ENCODE results near the gene CHST9.

Gene CHST9

DNA sequence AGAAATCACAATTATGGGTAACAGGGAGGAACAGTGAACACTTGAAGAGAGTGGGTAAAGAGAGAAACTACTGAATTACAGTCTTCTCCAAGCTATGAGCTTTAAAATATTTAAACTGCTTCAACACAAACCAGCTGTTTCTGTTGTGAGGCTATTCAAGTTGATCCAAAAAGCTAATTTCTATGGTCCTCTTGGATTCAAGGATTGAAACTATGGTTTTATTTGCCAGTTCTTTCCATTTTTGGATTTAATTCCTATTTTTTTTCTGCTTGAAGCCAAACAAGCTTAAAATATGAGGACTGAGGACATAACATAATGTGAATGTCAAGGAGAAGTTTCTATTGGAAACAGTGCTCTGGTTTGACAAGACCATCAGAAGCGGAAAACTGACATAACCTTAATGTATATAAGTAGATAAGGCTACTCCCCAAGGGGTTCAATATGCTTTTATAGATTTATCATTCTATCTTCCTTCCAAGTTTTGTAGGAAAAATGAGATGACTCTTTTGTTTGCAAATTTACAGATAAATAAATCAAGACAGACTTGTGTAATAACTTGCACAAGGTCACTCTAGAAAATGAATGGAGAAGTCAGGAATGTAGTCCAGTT lies 258.9 kb downstream of the CHST9 start:
- H3K4me3 ChIP-seq (ENCODE audit: low read depth, low read length) = no peak overlapping the region
- no peak for DNase-seq (ENCODE audit: low read depth)
- TF ChIP-seq, protein P1, sequence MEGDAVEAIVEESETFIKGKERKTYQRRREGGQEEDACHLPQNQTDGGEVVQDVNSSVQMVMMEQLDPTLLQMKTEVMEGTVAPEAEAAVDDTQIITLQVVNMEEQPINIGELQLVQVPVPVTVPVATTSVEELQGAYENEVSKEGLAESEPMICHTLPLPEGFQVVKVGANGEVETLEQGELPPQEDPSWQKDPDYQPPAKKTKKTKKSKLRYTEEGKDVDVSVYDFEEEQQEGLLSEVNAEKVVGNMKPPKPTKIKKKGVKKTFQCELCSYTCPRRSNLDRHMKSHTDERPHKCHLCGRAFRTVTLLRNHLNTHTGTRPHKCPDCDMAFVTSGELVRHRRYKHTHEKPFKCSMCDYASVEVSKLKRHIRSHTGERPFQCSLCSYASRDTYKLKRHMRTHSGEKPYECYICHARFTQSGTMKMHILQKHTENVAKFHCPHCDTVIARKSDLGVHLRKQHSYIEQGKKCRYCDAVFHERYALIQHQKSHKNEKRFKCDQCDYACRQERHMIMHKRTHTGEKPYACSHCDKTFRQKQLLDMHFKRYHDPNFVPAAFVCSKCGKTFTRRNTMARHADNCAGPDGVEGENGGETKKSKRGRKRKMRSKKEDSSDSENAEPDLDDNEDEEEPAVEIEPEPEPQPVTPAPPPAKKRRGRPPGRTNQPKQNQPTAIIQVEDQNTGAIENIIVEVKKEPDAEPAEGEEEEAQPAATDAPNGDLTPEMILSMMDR (IDR thresholded peaks at IDR 0.05; ENCODE audit: control insufficient read depth, extremely low read depth, insufficient read depth) = no peak

DNA sequence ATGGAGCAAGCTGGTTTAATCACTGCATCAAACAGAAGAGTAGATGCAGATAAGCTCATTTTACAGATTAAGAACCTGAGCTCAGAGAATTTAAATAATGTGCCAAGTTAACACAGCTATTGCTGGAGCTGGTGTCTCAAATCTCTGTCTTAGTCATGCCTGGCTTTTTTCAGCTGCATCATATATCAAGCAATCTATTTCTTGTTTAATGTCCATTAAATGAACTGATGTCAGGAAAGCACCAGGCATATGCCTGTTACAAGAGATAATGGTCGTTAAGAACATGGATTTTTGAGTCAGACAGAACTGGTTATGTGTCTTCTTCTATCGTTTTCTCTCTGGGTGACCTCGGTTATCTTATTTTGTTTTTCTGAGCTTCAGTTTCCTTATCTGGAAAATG lies 259.8 kb downstream of the CHST9 start:
- TF ChIP-seq, protein P1 (IDR thresholded peaks at IDR 0.05; ENCODE audit: control insufficient read depth, extremely low read depth, insufficient read depth) = no peak
- DNase-seq (ENCODE audit: low read depth) = no peak
- no peak overlapping the region for H3K4me3 ChIP-seq (ENCODE audit: low read depth, low read length)

DNA sequence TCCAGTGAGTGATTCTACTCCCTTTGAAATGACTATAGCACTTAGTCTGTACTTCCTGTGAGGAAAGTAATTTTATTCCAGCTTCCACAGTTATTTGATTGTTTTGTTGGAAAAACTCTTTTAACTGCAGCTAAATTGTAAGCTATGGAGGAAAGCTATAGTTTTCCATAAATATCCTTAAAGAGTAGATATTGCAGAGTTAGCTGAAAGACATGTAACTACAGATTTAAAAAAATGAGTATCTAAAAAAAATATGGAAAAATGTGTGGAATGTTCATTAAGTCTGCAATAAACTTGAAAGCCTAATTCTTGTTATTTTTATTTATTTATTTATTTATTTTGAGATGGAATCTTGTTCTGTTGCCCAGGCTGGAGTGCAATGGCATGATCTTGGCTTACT lies 262.8 kb downstream of the CHST9 start:
- DNase-seq (ENCODE audit: low read depth) = no peak
- no peak overlapping the region for H3K4me3 ChIP-seq (ENCODE audit: low read depth, low read length)
- TF ChIP-seq, protein P1 (IDR thresholded peaks at IDR 0.05; ENCODE audit: control insufficient read depth, extremely low read depth, insufficient read depth) = no peak

DNA sequence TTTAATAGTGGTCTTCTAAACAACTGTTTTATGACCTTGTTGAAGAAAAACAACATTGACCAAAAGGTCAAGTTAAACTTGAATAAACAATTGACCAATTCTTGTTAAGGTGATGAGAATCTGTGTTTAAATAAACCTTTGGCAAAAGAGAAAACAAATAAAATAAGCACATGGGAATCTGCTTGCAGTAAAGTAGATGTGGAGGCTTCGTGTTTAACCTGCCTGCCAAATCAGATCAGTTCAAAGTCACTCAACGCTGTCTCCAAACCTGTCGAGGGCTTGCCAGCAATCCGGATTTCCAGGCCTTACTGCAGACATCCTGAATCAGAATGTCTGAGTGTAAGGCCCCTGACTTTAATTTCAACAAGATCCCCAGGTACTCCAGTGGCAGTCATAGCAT lies 264.5 kb downstream of the CHST9 start:
- H3K4me3 ChIP-seq (ENCODE audit: low read depth, low read length) = no peak overlapping the region
- DNase-seq (ENCODE audit: low read depth) = peak; percentile 93
- TF ChIP-seq, protein P1 (IDR thresholded peaks at IDR 0.05; ENCODE audit: control insufficient read depth, extremely low read depth, insufficient read depth) = no peak

DNA sequence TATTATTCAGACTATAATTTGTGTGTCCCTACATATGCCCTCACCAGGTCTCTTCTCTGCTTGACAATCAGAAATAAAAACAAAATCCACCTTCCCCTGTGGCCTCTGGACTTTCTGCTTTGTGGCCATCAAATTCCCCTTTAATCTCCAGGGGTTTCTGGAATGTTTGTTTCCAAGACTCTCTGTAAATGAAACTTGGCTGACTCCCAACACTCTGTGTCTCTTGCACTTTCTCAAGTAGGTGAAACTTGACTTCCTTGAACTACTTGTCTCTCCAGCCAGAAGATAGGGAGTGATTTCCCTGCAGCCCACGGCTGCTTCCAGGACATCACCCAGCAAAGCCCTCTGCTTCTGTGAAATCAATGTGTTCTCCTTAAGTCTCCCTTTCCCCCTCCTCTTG lies 265.5 kb downstream of the CHST9 start:
- TF ChIP-seq, protein P1 (IDR thresholded peaks at IDR 0.05; ENCODE audit: control insufficient read depth, extremely low read depth, insufficient read depth) = no peak
- no peak overlapping the region for H3K4me3 ChIP-seq (ENCODE audit: low read depth, low read length)
- DNase-seq (ENCODE audit: low read depth) = peak; percentile 59

DNA sequence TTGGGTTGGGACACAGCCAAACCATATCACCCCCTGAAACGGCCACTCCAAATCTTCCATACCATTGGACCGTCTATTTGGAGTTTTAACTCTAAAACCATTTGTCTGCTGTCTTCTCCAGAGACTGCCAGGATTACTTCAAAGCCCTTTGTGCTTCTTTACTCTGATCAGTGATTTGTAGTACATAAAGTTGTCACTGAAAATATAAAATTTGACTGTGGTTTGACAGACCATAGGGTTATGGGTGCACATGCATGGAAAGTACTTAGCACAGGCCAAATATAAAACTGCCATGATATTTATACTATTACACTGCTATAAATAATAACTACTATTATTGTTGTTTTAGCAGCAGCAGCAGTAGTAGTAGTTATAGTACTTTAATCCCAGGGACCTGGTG lies 265.9 kb downstream of the CHST9 start:
- no peak for DNase-seq (ENCODE audit: low read depth)
- H3K4me3 ChIP-seq (ENCODE audit: low read depth, low read length) = no peak overlapping the region
- TF ChIP-seq, protein P1 (IDR thresholded peaks at IDR 0.05; ENCODE audit: control insufficient read depth, extremely low read depth, insufficient read depth) = no peak

DNA sequence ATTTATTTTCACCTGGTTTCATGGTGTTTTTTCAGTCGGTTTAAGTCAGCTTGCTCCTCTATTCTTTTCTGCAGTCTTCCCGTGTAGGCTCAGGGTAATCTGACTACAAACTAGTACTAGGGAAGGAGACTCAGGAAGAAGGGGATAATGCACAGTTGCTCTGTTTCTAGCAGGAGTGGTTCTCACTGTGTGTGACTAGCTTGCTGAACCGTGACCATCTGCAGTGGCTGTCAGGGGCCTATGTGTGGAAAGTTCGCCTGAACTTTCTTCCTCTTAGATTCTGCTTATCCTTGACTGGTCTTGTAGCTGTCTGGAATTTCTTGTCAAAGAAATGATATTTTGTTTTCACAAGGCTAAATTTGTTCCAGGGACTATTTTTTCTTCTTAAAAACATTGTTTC lies 273.3 kb downstream of the CHST9 start:
- no peak overlapping the region for H3K4me3 ChIP-seq (ENCODE audit: low read depth, low read length)
- TF ChIP-seq, protein P1 (IDR thresholded peaks at IDR 0.05; ENCODE audit: control insufficient read depth, extremely low read depth, insufficient read depth) = no peak
- DNase-seq (ENCODE audit: low read depth) = no peak

Data from LNCaP clone FGC (cell line).